SK-N-MC (cell line): ENCODE results near the gene FHOD3.

Source experiments
- EZH2 ChIP-seq: fragments of 200-600 bp; sonication (generic); IDR thresholded peaks from one replicate; pipeline ENCODE4 v1.6.1; 2017; ENCODE audit warnings: antibody characterized with exemption
- POLR2AphosphoS5 ChIP-seq: IDR thresholded peaks from 2 replicates; pipeline ENCODE4 v1.6.1; 2012; ENCODE audit warnings: mild to moderate bottlenecking, low read depth, low read length, borderline replicate concordance

GRCh38 chr18:36412778-36413177 is 115.3 kb downstream of the FHOD3 start:
- TF ChIP-seq EZH2 (no peak), POLR2AphosphoS5 (no peak)
